ENCODE data around the gene FAM53B.

Gene FAM53B

DNA sequence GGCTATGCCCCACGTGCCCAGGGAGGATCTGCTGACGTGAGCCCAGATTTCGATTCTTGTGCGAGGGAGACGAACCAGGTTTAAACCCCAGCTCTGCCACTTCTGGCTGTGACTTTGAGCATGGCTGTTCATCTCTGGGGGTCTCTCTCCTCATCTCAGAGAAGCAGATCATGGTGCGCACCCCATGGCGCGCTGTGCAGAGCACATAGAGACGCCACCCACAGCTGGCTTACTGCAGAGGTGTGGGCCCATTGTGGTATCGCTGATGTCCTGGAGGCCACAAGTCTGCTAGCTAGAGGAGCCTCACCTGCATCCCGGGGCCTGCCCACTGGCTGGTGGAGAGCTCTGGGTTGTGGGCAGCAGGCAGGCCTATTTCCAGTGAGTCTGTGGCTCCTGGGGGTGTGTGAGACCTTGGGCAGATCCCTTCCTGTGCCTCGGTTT lies 142.0 kb downstream of the FAM53B start:
- TF ChIP-seq CTCF (IDR thresholded peaks at IDR 0.05) = no peak

DNA sequence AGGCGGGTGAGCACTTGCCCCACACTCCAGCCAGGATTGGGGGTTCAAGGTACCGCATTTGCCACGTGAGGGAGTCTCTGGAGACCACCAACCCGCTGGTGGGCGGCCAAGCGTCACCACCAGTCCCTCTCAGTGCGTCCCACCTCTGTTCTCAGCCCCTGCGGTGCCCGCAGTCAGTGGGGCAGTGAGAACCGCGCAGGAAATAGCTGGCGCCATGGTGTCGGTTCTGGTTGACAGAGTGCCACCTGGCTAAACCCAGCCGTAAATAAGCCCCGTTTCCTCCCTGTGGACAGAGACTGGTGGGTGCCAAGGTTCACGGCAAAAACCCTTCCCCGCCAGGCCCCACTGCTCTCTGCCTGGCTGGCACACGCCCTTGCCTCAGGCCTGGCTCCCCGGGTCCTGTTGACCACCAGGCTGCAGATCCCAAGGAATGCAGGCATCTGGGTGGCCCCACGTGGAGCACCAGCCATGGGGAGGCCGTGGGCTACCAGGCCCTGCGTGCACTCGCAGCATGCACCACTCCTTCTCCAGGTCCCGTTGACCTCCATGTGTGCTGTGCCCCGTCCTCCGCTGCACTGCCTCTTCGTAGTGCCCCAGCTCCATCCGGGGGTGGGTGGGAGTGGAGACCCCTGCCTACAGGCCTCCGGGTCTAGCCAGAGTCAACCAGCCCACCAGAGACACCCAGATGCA lies 142.6 kb downstream of the FAM53B start:
- TF ChIP-seq CTCF (IDR thresholded peaks at IDR 0.05) = no peak

DNA sequence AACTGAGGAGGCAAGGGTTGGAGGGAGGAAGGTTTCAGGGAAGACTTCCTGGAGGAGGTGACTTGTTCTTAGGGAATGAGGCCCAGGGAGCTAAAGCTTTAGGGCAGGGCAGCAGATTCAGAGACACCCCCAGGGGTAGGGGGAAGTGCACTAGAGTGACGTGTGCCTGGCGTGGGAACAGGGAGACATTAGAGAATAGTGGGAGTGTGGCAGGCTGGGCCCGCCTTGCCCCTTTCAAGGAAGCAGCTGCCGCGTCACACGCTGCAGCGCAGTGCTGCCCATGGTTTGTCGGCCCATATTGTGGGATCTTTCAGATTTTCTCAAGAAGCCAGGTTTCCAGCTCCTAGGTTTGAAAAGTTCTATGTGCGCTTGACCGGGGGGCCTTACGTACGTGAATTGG lies 143.2 kb downstream of the FAM53B start:
- no peak for TF ChIP-seq CTCF (IDR thresholded peaks at IDR 0.05)

DNA sequence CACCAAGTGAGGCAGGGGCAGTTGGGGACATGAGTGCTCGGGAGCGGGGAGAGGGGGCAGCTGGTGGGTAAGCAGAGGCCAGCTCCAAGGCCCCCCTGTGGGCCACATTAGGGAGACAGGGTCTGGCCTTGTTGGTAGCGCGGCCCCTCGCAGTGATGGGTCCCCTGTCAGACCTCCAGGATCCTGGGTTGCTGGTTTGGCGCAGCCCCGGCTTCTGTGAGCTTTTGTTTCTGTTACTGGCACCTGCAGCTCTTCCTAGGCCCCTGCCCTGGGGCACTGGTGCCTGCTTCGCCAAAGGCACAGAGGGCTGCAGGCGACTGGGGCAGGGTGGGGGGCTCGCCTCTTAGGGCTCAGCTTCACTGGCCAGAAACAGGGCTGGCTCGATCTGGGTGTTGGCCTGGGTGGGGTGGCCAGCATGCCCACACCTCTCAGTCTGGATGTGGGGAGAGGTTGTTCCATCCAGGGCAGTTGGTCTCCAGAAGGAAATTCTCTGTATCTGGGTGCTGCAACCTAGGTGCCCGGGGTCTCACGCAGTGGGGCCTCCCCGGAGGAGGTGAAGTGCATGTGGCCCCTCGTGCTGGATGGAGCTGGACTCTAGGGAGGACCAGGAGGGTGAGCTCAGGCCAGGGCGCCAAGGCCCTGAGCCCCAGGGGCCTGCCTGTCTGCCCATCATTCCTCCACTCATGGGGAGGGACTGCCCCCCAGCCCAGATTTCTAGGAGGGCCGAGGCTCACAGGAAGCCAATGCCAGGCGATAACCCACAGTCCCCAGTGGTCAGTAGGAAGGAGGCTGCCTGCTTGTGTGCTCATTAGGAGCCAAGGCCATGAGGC lies 143.9 kb downstream of the FAM53B start:
- TF ChIP-seq CTCF (IDR thresholded peaks at IDR 0.05) = no peak

DNA sequence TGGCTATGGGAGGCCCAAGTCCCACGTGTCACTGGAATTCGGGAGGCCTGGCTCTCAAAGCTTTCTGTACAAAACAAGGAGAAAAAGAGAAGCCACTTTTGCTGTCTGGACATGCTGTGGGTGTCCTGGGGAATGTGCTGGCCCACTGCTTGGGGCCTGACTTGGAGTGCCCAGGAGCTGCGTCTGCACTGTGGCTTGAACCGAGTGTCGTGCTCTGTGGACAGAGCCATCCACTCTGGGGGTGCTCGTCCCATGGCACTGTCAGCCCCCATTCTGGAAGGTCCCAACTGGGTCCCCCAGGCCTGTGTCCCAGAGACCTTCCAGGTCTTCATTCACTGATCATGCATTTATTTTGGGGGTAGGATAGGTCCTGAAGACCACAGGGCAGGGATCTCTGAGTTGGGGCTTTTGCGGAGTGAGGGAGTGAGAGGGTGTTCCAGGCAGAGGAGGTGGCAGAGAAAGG lies 144.6 kb downstream of the FAM53B start:
- TF ChIP-seq CTCF (IDR thresholded peaks at IDR 0.05) = no peak

DNA sequence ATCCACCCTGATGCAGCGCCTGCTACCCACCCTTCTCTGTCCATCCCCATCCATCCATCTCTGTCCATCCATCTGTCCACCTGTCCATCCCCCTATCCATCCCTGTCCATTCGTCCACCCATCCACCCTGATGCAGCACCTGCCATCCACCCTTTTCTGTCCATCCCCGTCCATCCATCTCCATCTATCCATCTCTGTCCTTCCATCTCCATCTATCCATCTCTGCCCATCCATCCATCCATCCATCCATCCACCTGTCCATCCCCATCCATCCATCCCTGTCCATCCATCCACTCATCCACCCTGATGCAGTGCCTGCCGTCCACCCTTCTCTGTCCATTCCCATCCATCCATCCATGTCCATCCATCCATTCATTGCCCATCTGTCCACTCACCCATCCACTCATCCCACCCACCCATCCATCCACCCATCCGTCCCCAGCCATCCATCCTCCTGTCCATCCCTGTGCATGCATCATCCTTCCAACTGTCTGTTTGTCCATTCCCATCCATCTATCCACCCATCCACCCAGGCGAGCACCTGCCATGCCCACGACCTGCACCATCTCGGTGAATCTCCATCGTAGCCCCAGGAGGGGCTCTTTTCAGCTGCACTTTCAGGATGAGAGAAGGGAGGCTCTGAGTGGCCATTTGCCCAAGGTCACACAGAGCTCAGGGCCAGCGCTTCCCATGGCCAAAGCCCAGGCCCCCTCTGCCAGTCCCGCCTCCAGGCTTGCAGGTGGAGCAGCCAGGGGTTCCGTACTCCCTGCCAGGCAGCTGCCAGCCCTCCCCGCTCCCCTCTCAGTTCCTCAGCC lies 145.2 kb downstream of the FAM53B start:
- no peak for TF ChIP-seq CTCF (IDR thresholded peaks at IDR 0.05)

DNA sequence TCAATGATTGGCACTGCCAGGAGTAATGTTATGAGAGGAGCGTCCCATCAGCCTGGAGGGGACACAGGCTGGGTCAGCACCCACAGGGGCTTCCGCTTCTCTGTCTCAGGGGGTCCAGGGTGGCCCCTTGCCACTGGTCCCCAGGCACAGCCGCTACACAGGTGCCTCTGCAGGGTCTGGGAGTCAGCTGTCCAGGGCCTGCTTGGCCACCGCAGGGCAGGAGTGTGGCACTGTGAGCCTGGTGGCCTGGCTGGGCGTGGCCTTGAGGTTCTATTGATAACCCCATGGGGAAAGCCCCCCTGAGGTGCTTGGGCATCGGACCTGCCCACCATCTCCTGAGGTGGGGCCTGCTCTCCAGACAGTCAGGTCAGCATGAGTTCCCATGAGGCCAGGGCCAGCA lies 146.0 kb downstream of the FAM53B start:
- no peak for TF ChIP-seq CTCF (IDR thresholded peaks at IDR 0.05)
